AG10803 (cell line): Measurements from ENCODE around the gene MVD.

Experiments
- DNase-seq: peaks from one replicate; pipeline ENCODE4 v3.0.0; 2010; ENCODE audit warnings: low read depth
- H3K4me3 ChIP-seq: 2 replicates; pipeline ENCODE4 v1.5.1; 2011; ENCODE audit warnings: mild to moderate bottlenecking, low read length, control low read depth
- TF ChIP-seq, protein P1 (sequence below): conservative IDR thresholded peaks from 2 replicates; pipeline ENCODE4 v1.5.1; 2011; ENCODE audit warnings: mild to moderate bottlenecking, low read length, control low read depth, inconsistent platforms

Gene MVD

DNA sequence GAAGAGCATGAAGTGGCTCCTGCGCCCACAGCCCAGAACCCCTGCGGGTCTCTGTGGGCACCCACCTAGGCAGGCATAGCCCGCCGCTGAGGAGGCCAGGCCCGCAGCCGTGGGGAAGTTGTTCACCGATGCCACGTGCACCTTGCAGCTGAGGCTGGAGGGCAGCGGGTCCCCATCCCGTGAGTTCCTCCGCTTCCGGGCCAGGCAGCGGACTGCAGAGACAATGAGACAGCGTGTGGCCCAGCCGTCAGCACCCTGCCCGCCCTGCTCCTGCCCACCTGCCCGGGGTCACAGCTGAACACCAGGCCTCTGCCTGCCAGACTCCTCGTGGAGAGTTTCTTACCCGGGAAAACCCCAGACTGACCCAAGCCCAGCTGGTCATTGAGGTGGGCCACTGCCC, 5.5 kb downstream of the MVD start:
- TF ChIP-seq, protein P1, sequence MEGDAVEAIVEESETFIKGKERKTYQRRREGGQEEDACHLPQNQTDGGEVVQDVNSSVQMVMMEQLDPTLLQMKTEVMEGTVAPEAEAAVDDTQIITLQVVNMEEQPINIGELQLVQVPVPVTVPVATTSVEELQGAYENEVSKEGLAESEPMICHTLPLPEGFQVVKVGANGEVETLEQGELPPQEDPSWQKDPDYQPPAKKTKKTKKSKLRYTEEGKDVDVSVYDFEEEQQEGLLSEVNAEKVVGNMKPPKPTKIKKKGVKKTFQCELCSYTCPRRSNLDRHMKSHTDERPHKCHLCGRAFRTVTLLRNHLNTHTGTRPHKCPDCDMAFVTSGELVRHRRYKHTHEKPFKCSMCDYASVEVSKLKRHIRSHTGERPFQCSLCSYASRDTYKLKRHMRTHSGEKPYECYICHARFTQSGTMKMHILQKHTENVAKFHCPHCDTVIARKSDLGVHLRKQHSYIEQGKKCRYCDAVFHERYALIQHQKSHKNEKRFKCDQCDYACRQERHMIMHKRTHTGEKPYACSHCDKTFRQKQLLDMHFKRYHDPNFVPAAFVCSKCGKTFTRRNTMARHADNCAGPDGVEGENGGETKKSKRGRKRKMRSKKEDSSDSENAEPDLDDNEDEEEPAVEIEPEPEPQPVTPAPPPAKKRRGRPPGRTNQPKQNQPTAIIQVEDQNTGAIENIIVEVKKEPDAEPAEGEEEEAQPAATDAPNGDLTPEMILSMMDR = no peak
- H3K4me3 ChIP-seq = no peak overlapping the region
- DNase-seq = no peak

DNA sequence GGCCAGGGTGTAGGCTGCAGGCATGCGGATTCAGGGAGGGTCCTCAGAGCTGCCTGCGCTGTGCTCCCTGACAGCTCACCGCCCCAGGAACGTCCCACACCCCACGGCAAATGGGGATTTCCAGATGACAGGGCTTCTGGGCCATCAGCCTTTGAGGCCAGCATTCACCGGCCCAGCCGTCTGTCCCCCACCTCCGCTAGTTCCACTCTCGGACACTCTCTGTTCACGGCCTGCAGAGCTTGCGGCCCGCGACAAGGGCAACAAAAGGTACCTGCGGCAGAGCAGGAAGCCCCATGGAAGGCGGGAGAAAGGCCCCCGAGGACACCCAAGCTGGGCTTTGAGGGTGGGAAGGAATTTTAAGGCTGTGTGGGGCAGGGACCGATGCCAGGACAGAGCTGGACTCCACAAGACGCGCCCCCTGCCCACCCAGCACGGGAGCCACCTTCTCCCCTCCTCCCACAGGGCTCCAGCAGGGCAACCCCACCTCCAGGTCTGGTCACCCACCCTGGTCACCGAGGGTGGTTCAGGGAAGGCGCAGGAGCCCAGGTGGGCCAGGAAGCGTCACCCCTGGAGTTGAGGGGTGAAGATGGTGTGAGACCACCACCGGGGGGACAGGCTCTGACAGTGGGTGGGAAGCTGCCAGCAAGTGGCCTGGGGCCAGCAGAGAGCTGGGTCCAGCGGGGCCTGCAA, 6.5 kb downstream of the MVD start:
- TF ChIP-seq, protein P1 = no peak
- DNase-seq = no peak
- H3K4me3 ChIP-seq = no peak overlapping the region

DNA sequence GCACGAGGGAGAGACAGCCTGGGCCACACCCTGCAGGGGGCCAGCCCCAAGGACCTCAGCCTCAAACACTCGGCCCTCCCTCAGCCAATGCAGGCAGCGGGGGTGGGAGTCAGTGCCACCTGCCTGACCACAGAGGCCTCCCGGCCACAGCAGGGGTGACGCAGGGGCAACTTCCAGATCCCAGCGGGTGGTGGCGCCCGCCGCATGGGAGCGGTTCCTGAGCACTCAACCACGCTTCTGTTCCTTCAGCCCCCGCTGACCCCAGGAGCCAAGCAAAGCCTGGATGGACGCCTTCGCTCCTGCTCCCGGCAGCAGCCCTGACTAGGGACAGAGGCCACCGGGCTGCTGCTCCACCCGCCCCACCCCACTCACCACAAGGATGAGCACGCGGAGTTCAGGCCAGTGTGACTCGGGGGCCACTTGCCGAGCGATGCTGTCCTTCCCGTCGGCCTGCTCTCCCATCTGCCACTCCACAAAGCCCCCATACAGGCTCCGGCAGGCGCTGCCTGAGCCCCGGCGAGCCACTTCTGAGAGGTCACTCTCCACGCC, 7.1 kb downstream of the MVD start:
- DNase-seq = no peak
- TF ChIP-seq, protein P1 = no peak
- H3K4me3 ChIP-seq = no peak overlapping the region

DNA sequence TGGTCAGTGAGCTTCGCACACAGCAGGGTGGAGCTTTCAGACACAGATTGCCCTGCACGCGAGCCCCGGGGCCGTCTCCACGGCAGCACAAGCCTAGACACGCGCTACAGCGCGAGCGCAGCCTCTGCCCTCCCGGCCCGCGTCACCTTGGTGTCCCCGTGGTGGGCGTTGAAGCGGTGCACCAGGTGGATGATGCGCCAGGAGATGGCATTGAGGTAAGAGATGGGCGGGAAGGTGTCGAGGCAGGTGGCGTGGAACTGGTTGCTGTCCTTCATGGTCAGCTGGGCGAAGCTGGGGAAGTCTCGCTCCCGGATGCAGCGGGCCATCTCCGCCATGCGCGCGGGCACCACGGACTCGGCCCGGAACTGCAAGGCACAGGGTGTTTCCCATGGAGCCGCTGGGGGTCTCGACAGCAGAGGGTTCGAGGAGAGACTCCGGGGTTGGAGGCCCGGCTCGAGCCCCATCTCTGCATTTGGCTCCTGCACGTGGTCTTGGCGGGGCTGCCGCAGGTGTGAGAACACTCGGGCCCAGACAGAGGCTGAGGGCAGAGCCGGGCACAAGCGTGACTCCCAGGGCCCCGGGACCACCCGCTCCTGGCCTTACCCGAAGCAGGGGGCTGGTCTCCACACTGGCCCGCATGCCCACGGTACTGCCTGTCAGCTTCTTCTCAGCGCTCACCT, 7.7 kb downstream of the MVD start:
- no peak for DNase-seq
- TF ChIP-seq, protein P1 = no peak
- H3K4me3 ChIP-seq = no peak overlapping the region

DNA sequence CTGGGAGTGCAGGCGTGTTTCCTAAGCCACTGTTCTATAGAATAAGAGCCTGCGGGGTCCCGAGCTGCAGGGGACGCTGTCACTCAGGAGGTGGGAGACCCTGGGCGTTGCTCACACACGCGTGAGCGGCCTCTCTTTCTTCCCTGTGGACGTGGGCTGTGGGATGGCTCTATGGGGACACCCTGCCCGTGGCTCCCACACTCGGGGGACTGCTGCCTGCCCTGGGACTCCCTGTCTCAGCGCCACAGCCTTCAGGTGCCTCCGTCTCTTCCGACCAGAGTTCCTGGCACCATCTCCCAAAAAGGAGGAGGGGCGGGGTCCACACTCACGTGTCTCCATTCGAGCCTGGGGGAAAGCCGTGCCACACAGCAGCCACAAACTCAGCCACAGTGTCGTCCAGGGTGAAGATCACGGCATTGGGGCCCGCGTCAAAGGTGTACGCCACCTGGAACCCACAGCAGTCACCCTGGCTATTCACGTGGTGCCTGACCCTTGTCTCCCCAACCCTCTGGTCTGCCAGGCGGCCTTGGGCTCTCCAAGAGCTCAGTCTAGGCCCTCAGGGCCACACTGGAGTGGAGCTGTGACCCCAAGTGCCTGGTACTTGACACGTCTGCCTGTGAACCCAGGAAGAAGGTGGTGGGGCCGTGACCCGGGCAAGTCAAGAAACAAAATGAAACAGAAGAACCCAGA, 8.4 kb downstream of the MVD start:
- TF ChIP-seq, protein P1 = no peak
- no peak overlapping the region for H3K4me3 ChIP-seq
- DNase-seq = no peak

DNA sequence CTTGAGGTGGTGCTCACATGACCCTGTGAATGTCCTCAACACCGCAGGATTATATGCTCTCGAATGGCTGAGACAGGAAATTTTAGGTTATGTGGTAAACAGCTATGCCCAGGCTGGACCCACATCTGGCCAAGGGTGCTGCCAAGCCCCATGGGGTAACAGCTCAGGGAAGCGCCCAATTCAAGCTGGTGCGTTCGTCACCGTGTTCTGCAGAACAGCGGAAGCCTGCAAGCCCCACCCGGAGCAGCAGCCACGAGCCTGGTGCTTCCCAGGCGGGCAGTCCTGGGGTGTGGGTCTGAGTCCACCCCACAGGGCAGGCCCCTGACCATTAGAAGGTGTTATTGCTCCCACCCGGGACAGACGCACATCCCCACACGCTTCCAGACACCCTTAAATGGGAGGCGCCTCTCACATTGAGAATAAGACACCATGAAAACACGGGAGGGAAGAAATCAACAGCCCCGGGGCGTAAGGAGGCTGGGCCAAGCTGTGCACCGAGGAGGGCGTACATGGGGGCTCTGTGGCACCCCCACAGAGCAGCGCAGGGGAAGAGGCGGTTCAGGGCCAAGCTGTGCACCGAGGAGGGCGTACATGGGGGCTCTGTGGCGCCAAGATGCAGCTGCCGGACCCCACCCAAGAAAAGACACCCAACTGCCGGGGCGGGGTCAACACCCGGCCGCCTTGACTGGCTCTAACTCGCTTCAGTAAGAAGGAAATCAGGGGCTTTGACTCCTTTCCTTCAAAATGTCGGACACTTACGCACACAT, 9.1 kb downstream of the MVD start:
- TF ChIP-seq, protein P1 = no peak
- no peak for DNase-seq
- no peak overlapping the region for H3K4me3 ChIP-seq
